Nephron progenitor cell (in vitro differentiated cells): ENCODE data around the gene GNL2.

Experiments
- DNase-seq: peaks from one replicate; pipeline ENCODE4 v3.0.0; 2021
- H3K27ac Mint-ChIP-seq: 2 replicates; pipeline ENCODE4 v1.8.0; 2021; ENCODE audit warnings: mild to moderate bottlenecking, moderate library complexity, mixed read lengths
- H3K27me3 Mint-ChIP-seq: 2 replicates; pipeline ENCODE4 v1.8.0; 2021; ENCODE audit warnings: mild to moderate bottlenecking, low read depth, mixed read lengths; ENCODE audit not compliant: poor library complexity
- H3K36me3 Mint-ChIP-seq: 2 replicates; pipeline ENCODE4 v1.8.0; 2021; ENCODE audit warnings: low read depth, mixed read lengths
- H3K4me1 Mint-ChIP-seq: 2 replicates; pipeline ENCODE4 v1.8.0; 2021; ENCODE audit warnings: mixed read lengths
- H3K4me3 Mint-ChIP-seq: 2 replicates; pipeline ENCODE4 v1.8.0; 2021; ENCODE audit warnings: mild to moderate bottlenecking, moderate library complexity, mixed read lengths
- H3K9me3 Mint-ChIP-seq: 2 replicates; pipeline ENCODE4 v1.8.0; 2021; ENCODE audit warnings: mild to moderate bottlenecking, moderate library complexity, mixed read lengths
- CTCF ChIP-seq: fragments of 200-600 bp; sonication (generic); IDR thresholded peaks from 2 replicates; pipeline ENCODE4 v1.5.0; 2021; ENCODE audit warnings: antibody characterized with exemption

GNL2 gene

GRCh38 chr1:37553927-37554808 lies 41.6 kb downstream of the GNL2 start, which contains the start of gene SNIP1:
Gene SNIP1 (minus strand): TSS chr1:37554293. CDS start chr1:37554229, 64 bp downstream.
- no peaks in the 10 kb centered on the region for H3K27me3 Mint-ChIP-seq
- H3K4me1 Mint-ChIP-seq = peaks cover 53% of the 10 kb centered on the region
- peak within 1 kb of the TSS; percentile 99 for H3K4me3 Mint-ChIP-seq
- peak within 1 kb of the TSS; percentile 97 for H3K27ac Mint-ChIP-seq
- peaks cover 12% of the 10 kb centered on the region for H3K9me3 Mint-ChIP-seq
- peaks cover 34% of the 10 kb centered on the region for H3K36me3 Mint-ChIP-seq
- DNase-seq = peak; percentile 82
- no peak for TF ChIP-seq CTCF

GRCh38 chr1:37553598-37553926 lies 42.2 kb downstream of the GNL2 start:
- Mint-ChIP-seq H3K36me3 (peaks cover 41% of the 10 kb centered on the region), H3K4me3 (peak overlapping the region; percentile 99), H3K27me3 (no peaks in the 10 kb centered on the region), H3K9me3 (peaks cover 12% of the 10 kb centered on the region), H3K27ac (no peak overlapping the region), H3K4me1 (peaks cover 49% of the 10 kb centered on the region)
- no peak for TF ChIP-seq CTCF
- DNase-seq = no peak

GRCh38 chr1:37549341-37549740 lies 46.4 kb downstream of the GNL2 start:
- peaks cover 57% of the 10 kb centered on the region for H3K36me3 Mint-ChIP-seq
- H3K4me3 Mint-ChIP-seq = no peak overlapping the region
- H3K9me3 Mint-ChIP-seq = peaks cover 3% of the 10 kb centered on the region
- no peak for DNase-seq
- H3K27ac Mint-ChIP-seq = no peak overlapping the region
- TF ChIP-seq CTCF = no peak
- no peaks in the 10 kb centered on the region for H3K27me3 Mint-ChIP-seq
- H3K4me1 Mint-ChIP-seq = peaks cover 25% of the 10 kb centered on the region

GRCh38 chr1:37545019-37545418 lies 50.7 kb downstream of the GNL2 start:
- no peak for DNase-seq
- Mint-ChIP-seq H3K27me3 (no peaks in the 10 kb centered on the region), H3K4me1 (no peaks in the 10 kb centered on the region), H3K4me3 (no peak overlapping the region), H3K36me3 (peaks cover 55% of the 10 kb centered on the region), H3K27ac (no peak overlapping the region), H3K9me3 (no peaks in the 10 kb centered on the region)
- TF ChIP-seq CTCF = no peak

GRCh38 chr1:37544530-37544929 lies 51.2 kb downstream of the GNL2 start:
- Mint-ChIP-seq H3K27ac (no peak overlapping the region), H3K4me3 (no peak overlapping the region), H3K4me1 (no peaks in the 10 kb centered on the region), H3K36me3 (peaks cover 55% of the 10 kb centered on the region), H3K27me3 (no peaks in the 10 kb centered on the region), H3K9me3 (no peaks in the 10 kb centered on the region)
- DNase-seq = no peak
- TF ChIP-seq CTCF = no peak
